Dermis lymphatic vessel endothelial cell (primary cell): Measurements from ENCODE around the gene SYNRG. TPM values are rescaled to one million over a fixed set of nuclear protein-coding genes. Genes with fewer than 3 reads are reported as not detected.

Experiments
- total RNA-seq: library from RNA; depleted of rRNA; stranded (reverse); fragments of >200 nt; gene quantifications from 2 replicates; pipeline ENCODE4 v1.2.1, GENCODE V29; 2014

SYNRG gene
- 13.3 and 18.7 TPM in 2 replicates for total RNA-seq

GRCh38 chr17:37609170-37610040 lies at the start of gene SYNRG:
SYNRG (minus strand) TSS chr17:37609418; CDS start chr17:37609355, 63 bp downstream.

GRCh38 chr17:37643118-37643766 lies 34.0 kb upstream of the SYNRG start, which contains the start of gene DDX52:
DDX52 (minus strand) TSS chr17:37643446; CDS start chr17:37643420, 26 bp downstream.

DNA sequence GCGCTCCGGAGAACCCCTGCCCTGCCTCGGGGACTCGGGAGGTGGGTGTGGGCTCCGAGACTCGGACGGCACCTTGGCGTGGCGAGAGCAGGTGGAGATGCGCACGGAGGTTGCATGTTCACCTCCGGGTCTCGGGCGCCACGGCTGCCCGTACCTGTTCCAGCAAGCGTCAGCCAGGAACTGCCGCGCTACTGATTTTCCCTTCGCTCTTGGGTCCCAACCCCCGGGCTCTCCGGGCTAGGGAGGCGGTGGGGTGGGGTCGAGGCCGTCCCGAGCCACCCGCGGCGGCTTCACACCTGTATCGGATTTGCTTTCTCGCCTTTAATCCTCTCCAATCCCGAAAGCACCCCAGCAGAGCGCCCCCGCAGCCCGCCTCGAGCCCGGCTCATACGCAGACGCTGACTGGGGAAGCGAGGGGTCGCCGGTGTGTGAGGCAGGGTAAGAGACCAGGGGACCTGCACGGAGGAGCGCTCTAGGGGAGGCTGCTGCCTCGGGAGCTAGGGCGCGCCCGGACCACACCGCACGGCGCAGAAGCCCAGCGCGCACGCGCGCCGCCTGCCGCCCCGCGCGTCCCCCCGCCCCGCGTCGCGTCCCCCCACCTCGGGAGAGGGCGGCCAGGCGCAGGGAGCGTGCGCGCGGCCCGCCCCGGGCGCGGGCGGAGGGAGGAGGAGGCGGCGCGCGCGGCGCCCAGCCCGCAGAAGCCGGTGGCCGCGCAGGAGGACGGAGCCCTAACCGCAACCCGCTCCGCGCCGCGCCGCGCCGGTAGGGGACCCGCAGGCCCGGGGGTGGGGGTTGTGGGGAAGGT lies 119.8 kb downstream of the SYNRG start, which contains the start of gene DUSP14:
DUSP14 (plus strand) TSS at position 695 of the 805 bp plus-strand sequence. CDS start 22,382 bp downstream, outside the sequence.

Other genes with a start within 250 kb of the SYNRG start
- gene C17orf78, start 233.4 kb downstream of the SYNRG start, total RNA-seq: not detected in 2 replicates
- 28.1 and 32.8 TPM in 2 replicates for gene ACACA, start 202.6 kb downstream of the SYNRG start, total RNA-seq
- gene TADA2A, start 202.5 kb downstream of the SYNRG start, total RNA-seq: 14.7 and 18.0 TPM in 2 replicates
- gene DUSP14, start 119.5 kb downstream of the SYNRG start, total RNA-seq: 17.5 and 17.7 TPM in 2 replicates
- gene DDX52, start 34.0 kb upstream of the SYNRG start, total RNA-seq: 20.3 and 27.2 TPM in 2 replicates
- not detected in 2 replicates for gene HNF1B, start 135.6 kb upstream of the SYNRG start, total RNA-seq